Upper lobe of left lung (tissue), 4 donors: ENCODE results near the gene WNT16.

Source experiments
- EP300 ChIP-seq, 4 donors: sonication (generic); formaldehyde crosslinking; IDR thresholded peaks; one replicate each; pipeline ENCODE4 v1.5.1; 2017; ENCODE audit warnings: antibody characterized with exemption in 4 of 4, control low read depth in 2 of 4
- POLR2A ChIP-seq, 4 donors: fragments of 450-650 bp; IDR thresholded peaks; one replicate each; pipeline ENCODE4 v1.5.1; 2016 to 2017; ENCODE audit warnings: antibody characterized with exemption in 4 of 4, mild to moderate bottlenecking in 2 of 4
- POLR2AphosphoS5 ChIP-seq, 2 donors: sonication (generic); formaldehyde crosslinking; IDR thresholded peaks; one replicate each; pipeline ENCODE4 v1.5.1; 2017; ENCODE audit warnings: antibody characterized with exemption in 2 of 2
- TF ChIP-seq, protein P1 (sequence below), 6 experiments: fragments of 450-650 bp in 4 of 6; fragments of 200-600 bp in 2 of 6; sonication (generic) in 2 of 6; IDR thresholded peaks; one replicate each; pipeline ENCODE4 v1.5.1; 2016 to 2019; ENCODE audit warnings: antibody characterized with exemption in 6 of 6

DNA sequence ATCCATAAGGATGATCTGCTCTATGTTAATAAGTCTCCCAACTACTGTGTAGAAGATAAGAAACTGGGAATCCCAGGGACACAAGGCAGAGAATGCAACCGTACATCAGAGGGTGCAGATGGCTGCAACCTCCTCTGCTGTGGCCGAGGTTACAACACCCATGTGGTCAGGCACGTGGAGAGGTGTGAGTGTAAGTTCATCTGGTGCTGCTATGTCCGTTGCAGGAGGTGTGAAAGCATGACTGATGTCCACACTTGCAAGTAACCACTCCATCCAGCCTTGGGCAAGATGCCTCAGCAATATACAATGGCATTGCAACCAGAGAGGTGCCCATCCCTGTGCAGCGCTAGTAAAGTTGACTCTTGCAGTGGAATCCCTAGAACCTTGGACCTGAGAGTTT lies 10.3 kb downstream of the WNT16 start:
- TF ChIP-seq, protein P1, sequence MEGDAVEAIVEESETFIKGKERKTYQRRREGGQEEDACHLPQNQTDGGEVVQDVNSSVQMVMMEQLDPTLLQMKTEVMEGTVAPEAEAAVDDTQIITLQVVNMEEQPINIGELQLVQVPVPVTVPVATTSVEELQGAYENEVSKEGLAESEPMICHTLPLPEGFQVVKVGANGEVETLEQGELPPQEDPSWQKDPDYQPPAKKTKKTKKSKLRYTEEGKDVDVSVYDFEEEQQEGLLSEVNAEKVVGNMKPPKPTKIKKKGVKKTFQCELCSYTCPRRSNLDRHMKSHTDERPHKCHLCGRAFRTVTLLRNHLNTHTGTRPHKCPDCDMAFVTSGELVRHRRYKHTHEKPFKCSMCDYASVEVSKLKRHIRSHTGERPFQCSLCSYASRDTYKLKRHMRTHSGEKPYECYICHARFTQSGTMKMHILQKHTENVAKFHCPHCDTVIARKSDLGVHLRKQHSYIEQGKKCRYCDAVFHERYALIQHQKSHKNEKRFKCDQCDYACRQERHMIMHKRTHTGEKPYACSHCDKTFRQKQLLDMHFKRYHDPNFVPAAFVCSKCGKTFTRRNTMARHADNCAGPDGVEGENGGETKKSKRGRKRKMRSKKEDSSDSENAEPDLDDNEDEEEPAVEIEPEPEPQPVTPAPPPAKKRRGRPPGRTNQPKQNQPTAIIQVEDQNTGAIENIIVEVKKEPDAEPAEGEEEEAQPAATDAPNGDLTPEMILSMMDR (IDR thresholded peaks at IDR 0.05) = no peak
- TF ChIP-seq EP300 (IDR thresholded peaks at IDR 0.05) (no peak), POLR2AphosphoS5 (IDR thresholded peaks at IDR 0.05) (no peak), POLR2A (IDR thresholded peaks at IDR 0.05) (no peak)
